Measurements from ENCODE around the gene INO80B. TPM values are rescaled to one million over a fixed set of nuclear protein-coding genes. Genes with fewer than 3 reads are reported as not detected.

INO80B gene
- total RNA-seq, 1 donor from 2014 or later, result 18.0 TPM

Other genes with a start within 250 kb of the INO80B start
- 3.6 TPM for gene SLC4A5, start 111.7 kb upstream of the INO80B start, total RNA-seq
- gene DCTN1, start 74.8 kb upstream of the INO80B start, total RNA-seq, result 233 TPM
- 1.1 TPM for gene C2orf81, start 33.5 kb upstream of the INO80B start, total RNA-seq
- gene WDR54, start 33.4 kb upstream of the INO80B start, total RNA-seq, result 2.6 TPM
- 18.5 TPM for gene RTKN, start 13.2 kb upstream of the INO80B start, total RNA-seq
- gene WBP1, start 3.4 kb downstream of the INO80B start, total RNA-seq, result 47.7 TPM
- 20.6 TPM for gene MOGS, start 10.3 kb downstream of the INO80B start, total RNA-seq
- 134 TPM for gene MRPL53, start 17.6 kb downstream of the INO80B start, total RNA-seq
- 8.0 TPM for gene CCDC142, start 27.9 kb downstream of the INO80B start, total RNA-seq
- gene TTC31, start 28.0 kb downstream of the INO80B start, total RNA-seq, result 11.2 TPM
- 0.51 TPM for gene LBX2, start 44.5 kb downstream of the INO80B start, total RNA-seq
- gene PCGF1, start 52.6 kb downstream of the INO80B start, total RNA-seq, result 11.4 TPM
- not detected for gene TLX2, start 59.4 kb downstream of the INO80B start, total RNA-seq
- not detected for gene DQX1, start 71.1 kb downstream of the INO80B start, total RNA-seq
- gene AUP1, start 74.6 kb downstream of the INO80B start, total RNA-seq, result 50.0 TPM
- 25.0 TPM for gene HTRA2, start 74.8 kb downstream of the INO80B start, total RNA-seq
- gene LOXL3, start 98.9 kb downstream of the INO80B start, total RNA-seq, result 2.8 TPM
- gene DOK1, start 99.6 kb downstream of the INO80B start, total RNA-seq, result 3.9 TPM
- gene M1AP, start 193.2 kb downstream of the INO80B start, total RNA-seq, result not detected
- gene SEMA4F, start 199.2 kb downstream of the INO80B start, total RNA-seq, result 3.0 TPM

All from cardiac septum (tissue), 1 donor.